HG02970 (cell line): ENCODE results near the gene IQCB1.
"Not testable (repeated sequence)": the region's sequence is repeated elsewhere in the genome, so short reads cannot be mapped to it uniquely, and the experiment has no call there.

Experiments
- ATAC-seq: cut with Tn5 transposase; IDR thresholded peaks from one replicate; pipeline ENCODE4 v1.9.1; 2021; ENCODE audit warnings: mild to moderate bottlenecking, moderate library complexity, moderate number of reproducible peaks; ENCODE audit not compliant: unreplicated experiment, low FRiP score

Gene IQCB1

DNA sequence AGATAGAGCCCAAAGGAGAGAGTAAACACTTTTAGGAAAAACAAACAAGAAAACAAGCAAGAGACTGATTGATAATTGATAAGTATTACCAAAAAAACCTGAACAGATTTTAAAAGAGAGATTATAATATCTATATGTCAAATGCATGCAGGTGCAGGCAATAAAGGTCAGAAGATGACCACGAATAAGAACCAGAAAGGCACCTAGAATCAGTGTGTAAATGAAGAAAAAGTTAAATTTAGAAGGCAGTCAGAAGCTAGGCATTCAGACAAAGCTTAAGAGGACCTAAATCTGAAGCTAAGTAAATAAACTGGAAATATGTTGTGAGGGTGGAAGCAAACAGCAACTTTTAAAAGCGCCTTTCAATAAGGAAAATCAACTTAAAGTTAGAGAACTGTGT lies 16.3 kb downstream of the IQCB1 start:
- no peak for ATAC-seq

- ATAC-seq: no peak
These were observed 17.1 kb downstream of the IQCB1 start for GRCh38 chr3:121817753-121818152.

GRCh38 chr3:121809249-121809648 lies 25.6 kb downstream of the IQCB1 start:
- ATAC-seq: peak; percentile 91

DNA sequence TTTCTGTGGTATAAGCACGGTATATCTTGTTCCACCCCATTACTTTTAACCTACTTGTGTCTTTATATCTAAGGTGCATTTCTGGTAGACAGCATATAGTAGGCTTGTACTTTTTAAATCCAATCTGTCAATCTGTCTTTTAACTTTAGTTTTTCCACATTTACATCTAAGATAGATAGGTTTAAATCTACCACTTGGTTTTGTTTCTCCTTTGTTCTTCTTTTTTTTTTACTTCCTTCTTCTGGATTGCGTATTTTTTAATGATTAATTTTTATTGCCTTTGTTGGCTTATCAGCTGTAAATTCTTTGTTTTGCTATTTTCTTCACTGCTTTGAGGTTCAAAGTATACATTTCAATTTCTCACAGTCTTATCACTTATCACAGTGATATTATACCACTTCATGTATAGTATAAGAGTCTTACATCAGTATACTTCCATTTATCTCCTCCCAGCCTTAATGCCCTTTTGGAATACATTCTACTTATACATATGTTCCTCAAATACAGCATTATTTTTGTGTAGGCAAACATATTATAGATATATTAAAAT lies 31.0 kb downstream of the IQCB1 start:
- no peak for ATAC-seq

- no peak for ATAC-seq
These were observed 34.0 kb downstream of the IQCB1 start for GRCh38 chr3:121800906-121801305.

DNA sequence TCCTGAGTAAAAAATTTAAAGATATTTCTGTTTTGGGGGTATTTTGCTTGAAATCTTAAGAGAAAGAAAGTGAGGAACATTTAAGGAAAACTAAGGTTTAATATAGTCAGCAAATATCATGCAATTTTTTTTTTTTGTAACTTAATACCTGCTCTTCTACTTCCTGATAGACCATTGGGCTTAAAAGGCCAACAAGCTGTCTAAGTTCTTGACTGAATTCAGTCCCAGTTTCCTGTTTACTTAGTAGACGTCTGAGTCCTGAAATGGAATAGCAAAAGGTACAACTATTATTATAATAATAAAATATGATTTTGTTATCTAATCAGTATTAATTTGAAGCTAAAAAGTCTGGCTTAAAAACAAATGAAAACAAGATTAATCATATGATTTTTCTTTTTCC lies 37.9 kb downstream of the IQCB1 start:
- no peak for ATAC-seq

- no peak for ATAC-seq
These were observed 40.4 kb downstream of the IQCB1 start for GRCh38 chr3:121794264-121794983.

DNA sequence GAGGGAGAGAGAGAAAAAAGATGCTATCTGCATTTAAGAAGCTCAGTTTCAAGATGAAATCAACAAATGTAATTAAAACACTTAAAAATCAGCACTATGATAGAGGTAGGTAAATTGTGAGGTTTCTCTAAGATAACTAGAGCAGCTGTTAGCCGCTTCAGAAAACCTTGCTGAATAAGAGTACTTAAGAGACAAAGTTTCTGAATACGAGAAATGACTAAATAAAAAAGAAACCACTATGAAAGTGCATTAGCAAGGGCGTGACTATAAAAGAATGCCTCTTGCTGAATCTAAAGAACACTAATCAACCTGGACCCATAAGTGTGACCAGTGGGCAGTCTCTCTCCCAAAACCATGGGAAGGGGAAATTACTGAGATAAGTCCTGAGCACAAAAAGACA lies 41.8 kb downstream of the IQCB1 start:
- no peak for ATAC-seq

- ATAC-seq: no peak
These were observed 48.4 kb downstream of the IQCB1 start for GRCh38 chr3:121786485-121786884.

DNA sequence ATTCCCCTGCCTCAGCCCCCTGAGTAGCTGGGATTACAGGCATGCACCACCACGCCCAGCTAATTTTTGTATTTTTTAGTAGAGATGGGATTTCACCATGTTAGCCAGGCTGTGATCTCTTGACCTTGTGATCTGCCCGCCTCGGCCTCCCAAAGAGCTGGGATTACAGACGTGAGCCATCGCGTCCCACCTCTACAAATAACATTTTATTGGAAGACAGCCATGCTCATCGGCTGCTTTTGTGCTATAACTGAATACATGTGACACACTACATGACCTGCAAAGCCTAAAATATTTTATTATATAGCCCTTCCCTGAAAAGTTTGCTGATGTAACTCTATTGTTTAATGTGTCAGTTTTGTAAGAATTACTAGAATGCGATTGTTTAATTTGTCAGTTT lies 52.1 kb downstream of the IQCB1 start:
- ATAC-seq: not testable (repeated sequence)

DNA sequence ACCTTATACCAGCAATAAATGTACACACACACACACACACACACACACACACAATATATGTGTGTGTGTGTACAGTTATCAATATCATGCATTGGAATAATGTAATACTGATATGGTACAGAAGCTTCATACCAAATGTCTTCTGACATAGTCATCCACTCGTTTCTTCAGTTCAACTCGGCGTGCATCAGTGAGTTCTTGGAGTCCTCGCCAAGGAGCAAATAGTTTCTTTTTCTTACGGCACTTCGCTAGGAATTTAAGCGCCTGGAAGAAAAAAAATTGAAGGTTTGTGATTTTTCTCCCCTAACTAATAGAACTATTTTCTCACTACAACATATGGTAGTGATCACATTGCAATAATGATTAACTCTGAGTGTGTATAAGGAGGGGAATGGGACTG lies 53.2 kb downstream of the IQCB1 start:
- no peak for ATAC-seq

DNA sequence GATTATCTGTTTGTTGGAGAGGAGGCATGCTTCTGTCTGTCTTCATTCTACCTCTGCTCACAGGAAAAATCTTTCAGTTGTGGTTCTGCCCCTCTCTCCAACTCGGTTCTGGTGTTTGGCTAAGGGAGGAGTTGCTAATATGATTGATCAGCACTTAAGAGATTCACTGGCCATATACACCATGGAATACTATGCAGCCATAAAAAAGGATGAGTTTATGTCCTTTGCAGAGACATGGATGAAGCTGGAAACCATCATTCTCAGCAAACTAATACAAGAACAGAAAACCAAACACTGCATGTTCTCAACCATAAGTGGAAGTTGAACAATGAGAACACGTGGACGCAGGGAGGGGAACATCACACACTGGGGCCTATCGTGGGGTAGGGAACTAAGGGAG lies 59.8 kb downstream of the IQCB1 start:
- ATAC-seq: not testable (repeated sequence)

GRCh38 chr3:121769246-121769645 lies 65.6 kb downstream of the IQCB1 start:
- no peak for ATAC-seq

DNA sequence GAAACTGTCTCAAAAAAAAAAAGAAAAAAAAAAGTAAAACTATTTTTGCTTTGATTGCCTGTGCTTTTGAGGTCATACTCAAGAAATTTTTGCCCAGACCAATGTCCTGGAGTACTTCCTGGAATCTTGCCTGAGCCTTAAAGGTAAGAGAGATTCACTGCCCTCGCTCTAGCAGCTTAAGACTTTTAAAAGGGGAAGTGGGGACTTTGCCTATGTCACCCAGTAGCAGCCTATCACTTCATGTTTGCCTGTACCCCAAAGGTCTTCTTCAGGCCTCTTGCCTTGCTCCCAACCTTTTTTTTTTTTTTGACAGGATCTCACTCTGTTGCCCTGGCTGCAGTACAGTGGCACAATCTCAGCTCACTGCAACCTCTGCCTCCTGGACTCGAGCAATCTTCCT lies 66.4 kb downstream of the IQCB1 start:
- no peak for ATAC-seq

DNA sequence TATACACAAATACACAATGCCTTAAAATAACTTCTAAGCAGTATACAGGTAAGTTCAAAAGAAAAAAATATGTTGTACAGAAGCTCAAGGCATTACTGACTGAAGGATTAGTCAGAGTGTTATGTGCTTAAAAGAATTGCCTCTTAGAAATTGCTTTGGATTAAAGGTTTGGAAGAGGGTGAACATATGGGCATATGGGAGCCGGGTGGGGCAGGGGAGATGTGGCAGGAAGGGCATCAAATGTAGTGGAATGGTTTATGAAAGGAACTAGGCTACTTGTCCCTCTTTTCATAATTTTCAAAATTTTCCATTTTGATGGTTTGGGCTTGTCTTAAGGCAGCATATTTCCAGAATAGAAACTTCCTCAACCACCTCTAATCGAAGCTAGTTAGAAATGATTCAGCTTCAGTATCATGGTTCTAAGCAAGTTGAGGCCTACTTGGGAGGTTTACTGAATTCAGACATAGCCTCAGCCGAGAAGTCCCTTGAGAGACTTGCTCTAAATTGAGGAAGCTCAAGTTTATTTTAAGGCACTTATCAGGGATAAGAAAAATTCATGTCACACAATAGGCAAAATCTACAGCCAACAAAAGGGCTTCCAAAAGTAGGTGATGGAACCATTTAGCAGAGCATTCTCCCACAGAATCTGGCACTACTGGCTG lies 75.2 kb downstream of the IQCB1 start:
- ATAC-seq: no peak

DNA sequence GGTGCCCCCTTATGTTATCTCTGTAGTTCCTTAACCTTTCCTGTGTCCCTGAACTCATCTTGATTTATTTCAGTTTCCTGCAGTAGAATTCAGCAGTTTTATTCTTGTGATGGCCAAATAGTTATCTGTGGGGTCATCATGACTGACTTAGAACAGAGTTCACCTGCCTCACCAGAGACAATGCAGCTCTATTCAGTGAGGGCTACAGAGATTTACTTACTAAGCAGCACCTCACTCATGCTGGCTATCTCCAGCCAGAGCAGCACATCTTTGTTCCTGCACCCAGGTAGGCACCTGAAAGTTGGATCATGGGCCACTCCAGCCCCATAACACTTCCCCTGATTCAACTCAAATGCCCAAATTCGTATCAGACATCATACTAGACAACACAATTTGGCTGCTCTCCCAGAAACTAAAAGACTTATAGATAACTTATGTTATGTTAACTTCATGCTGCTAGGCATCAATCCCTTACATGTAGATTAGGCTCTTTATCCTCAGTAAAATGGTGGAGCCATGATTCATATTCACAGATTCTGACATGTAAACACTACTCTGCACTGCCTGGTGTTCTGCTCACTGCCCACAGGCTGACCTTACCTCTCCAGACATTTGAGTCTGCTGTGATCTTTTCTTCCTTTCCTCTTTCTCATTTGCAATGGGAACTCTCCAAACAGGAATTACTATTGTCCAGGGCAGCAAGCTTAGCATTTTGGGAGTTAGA lies 76.0 kb downstream of the IQCB1 start:
- ATAC-seq: no peak

GRCh38 chr3:121757812-121758545 lies 76.9 kb downstream of the IQCB1 start:
- no peak for ATAC-seq

GRCh38 chr3:121757087-121757811 lies 77.6 kb downstream of the IQCB1 start:
- ATAC-seq: no peak

- ATAC-seq: no peak
These were observed 82.1 kb downstream of the IQCB1 start for GRCh38 chr3:121752772-121753171.

DNA sequence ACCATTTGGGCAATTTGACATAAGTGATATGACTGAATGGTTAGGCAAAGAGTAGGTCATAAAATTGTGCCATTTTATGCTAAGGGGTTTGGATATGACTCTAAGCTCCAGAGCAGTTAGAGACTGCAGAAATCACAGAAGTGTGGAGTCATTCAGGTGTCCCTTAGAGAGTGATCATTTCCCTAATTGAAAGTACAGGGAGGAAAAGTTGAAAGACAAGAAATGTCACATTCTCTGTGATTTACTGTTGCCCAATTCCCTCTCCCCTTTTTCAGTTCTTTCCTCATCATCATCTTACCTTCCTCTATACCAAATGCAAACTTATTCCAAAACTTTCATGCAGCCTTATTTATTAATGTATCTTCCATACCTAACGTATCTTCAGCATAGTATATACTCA lies 82.6 kb downstream of the IQCB1 start:
- ATAC-seq: no peak
